ENCODE measurements around the gene BUD13.
A peak's percentile ranks its signal among the peaks of the same experiment; 100 is the strongest.

Gene BUD13

GRCh38 chr11:116712428-116712827, 60.4 kb downstream of the BUD13 start:
- peak in 1 of 2 experiments; percentile 27 for DNase-seq

- DNase-seq = no peak
Observed at GRCh38 chr11:116710762-116711161, 62.0 kb downstream of the BUD13 start.

GRCh38 chr11:116710001-116710674, 62.6 kb downstream of the BUD13 start:
- DNase-seq = no peak

GRCh38 chr11:116707746-116708145, 65.0 kb downstream of the BUD13 start:
- no peak for DNase-seq

GRCh38 chr11:116707161-116707629, 65.6 kb downstream of the BUD13 start:
- DNase-seq = peak; percentile 83 to 95

- DNase-seq = peak in 1 of 2 experiments; percentile 51
Observed at GRCh38 chr11:116703421-116703820, 69.4 kb downstream of the BUD13 start.

GRCh38 chr11:116702772-116703385, 69.9 kb downstream of the BUD13 start:
- DNase-seq = no peak

GRCh38 chr11:116701876-116702275, 70.9 kb downstream of the BUD13 start:
- no peak for DNase-seq

GRCh38 chr11:116701297-116701801, 71.4 kb downstream of the BUD13 start:
- DNase-seq = no peak

GRCh38 chr11:116700586-116701220, 72.1 kb downstream of the BUD13 start:
- no peak for DNase-seq

Data from NCI-H2081 (cell line).